RPMI8226 (cell line): ENCODE results near the gene KNTC1.

ENCODE experiments used
- DNase-seq: peaks from one replicate; pipeline ENCODE4 v3.0.0-alpha.2; 2015

The KNTC1 gene

GRCh38 chr12:122656298-122656697 is 129.2 kb downstream of the KNTC1 start:
- no peak for DNase-seq

DNA sequence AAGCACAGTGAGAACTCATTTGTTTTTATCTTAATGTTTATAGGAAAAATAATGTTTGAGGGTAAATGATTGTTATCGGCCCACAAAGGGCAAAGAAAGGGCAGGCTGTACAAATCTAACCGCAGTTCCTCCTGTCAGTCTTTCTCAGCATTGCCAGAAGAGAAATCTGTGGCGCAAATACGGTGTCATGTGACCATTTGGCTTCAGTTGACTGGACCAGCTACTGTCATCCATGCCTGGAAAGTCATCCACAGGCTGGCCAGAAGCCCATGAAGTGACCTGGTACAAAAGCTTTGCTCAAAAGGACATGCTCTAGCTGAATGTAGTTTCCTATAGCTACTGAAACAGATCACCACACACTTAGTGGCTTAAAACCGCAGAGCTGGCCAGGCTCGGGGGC is 132.5 kb downstream of the KNTC1 start:
- DNase-seq: no peak

GRCh38 chr12:122661246-122661645 is 134.2 kb downstream of the KNTC1 start:
- DNase-seq: no peak

- no peak for DNase-seq
Measured at GRCh38 chr12:122661938-122662337, 134.9 kb downstream of the KNTC1 start.

DNA sequence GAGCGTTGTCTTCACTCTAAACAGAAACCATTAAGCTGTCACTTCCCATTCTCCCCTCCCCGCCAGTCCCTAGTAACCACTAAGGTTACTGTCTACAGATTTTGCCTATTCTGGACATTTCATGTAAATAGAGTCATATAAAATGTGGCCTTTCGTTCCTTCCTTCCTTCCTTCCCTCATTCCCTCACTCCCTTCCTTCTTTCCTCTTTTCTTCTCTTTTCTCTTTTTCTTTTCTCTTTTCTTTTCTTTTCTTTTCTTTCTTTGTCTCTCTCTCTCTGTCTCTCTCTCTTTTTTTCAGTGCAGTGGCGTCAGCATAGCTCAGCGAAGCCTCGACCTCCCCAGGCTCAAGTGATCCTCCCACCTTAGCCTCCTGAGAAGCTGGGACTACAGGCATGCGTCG is 138.3 kb downstream of the KNTC1 start:
- DNase-seq: no peak

DNA sequence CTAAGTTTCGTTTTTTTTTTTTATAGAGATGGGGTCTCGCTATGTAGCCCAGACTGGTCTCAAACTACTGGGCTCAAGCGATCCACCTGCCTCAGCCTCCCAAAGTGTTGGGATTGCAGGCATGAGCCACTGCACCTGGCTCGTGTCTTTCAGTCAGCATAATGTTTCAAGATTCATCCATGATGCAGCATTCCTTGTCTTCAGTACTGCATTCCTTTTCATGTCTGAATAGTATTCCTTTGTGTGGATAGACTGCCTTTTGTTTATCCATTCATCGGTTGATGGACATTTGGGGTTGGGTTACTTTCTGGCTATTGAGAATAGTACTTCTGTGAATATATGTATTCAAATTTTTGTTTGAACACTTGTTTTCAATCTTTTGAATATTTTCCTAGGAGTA is 138.7 kb downstream of the KNTC1 start:
- DNase-seq: no peak

DNA sequence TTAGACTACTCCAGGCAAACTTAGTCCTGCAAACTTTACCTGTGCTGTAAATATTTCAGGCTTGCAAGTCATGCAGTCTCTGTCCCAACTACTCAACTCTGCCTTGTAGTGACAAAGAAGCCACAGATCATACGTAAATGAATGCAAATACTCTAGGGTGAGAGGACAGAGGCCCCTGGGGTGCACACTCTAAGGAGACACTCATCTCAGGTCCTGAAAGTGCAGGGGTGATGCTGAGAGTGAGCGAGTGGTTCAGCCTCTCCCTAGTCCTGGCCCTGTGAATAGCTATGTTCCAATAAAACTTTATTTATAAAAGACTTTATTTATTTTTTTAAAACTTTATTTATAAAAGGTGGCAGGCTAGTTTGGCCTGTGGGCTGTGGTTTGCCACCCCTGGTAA is 141.2 kb downstream of the KNTC1 start:
- DNase-seq: no peak

DNA sequence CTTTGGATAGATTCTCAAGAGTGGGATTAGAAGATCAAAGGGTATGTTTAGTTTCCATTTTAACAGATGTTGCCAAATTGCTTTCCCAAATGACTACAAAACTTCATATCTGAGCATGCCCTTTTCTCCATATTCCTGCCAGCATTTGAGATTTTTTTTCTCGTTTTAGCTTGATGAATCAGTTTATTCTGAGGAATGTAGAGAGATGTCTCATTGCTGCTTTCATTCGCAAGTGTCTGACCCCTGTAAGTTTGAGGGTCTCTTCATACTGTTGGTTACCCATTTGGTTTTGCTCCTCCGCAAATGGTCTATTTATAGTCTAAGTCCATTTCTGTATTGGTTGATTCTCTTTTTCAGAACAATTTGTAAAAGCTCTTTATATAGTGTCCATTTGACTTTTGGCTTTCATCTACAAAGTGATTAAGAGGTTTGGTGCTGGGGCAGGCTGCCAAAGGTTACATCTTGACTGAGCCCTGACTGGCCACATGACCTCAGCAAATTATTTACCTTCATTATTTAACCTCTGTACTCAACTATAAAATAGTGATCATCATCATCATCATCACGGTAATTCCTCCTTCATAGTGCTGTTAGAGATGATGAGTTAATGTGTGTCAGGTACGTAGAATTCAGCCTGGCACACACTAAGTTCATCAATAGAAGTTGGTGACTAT is 142.5 kb downstream of the KNTC1 start:
- no peak for DNase-seq

DNA sequence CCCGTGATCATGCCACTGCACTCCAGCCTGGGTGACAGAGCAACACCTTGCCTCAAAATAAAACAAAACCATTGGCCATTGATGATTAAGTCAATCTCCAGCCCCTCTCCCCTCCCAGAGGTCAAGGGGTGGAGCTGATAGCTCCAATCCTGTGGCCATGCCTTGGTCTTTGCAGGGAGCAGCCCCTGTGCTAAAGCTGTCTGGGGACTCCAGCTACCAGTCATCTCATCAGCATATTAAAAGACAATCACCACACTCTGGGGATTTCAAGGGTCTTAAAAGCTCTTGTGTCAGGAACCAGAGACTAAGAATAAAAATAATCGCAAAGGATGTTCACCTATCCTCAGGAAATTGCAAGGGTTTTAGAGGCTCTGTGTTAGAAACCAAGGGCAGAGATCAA is 145.5 kb downstream of the KNTC1 start:
- no peak for DNase-seq
